SKM-1 (cell line): ENCODE data around the gene FAM76A.
A peak's percentile ranks its signal among the peaks of the same experiment; 100 is the strongest.

Source experiments
- DNase-seq: peaks from one replicate; lab custom pipeline; 2025; ENCODE audit not compliant: unreplicated experiment; lab: John Stamatoyannopoulos, UW

FAM76A gene

GRCh38 chr1:27719286-27720251, 6.2 kb upstream of the FAM76A start:
- DNase-seq, result no peak

GRCh38 chr1:27724961-27725373, 794 bp upstream of the FAM76A start:
- DNase-seq, result no peak

- no peak for DNase-seq
Measured at GRCh38 chr1:27726173-27727044, 648 bp downstream of the FAM76A start.

GRCh38 chr1:27727126-27727525, 1.4 kb downstream of the FAM76A start:
- no peak for DNase-seq

- DNase-seq, result no peak
Measured at GRCh38 chr1:27736252-27736651, 10.5 kb downstream of the FAM76A start.

- DNase-seq, result no peak
Measured at GRCh38 chr1:27741121-27741520, 15.4 kb downstream of the FAM76A start.

- DNase-seq, result no peak
Measured at GRCh38 chr1:27744556-27744955, 18.8 kb downstream of the FAM76A start.

GRCh38 chr1:27745466-27745865, 19.7 kb downstream of the FAM76A start:
- DNase-seq, result no peak

- DNase-seq, result no peak
Measured at GRCh38 chr1:27752360-27752759, 26.6 kb downstream of the FAM76A start.

- no peak for DNase-seq
Measured at GRCh38 chr1:27755286-27755685, 29.5 kb downstream of the FAM76A start.

GRCh38 chr1:27755865-27756264, 30.1 kb downstream of the FAM76A start:
- no peak for DNase-seq

GRCh38 chr1:27759236-27759635, 33.5 kb downstream of the FAM76A start:
- DNase-seq, result no peak

- no peak for DNase-seq
Measured at GRCh38 chr1:27760426-27760825, 34.7 kb downstream of the FAM76A start.

GRCh38 chr1:27762033-27762432, 36.3 kb downstream of the FAM76A start:
- DNase-seq, result no peak

GRCh38 chr1:27763358-27763757, 37.6 kb downstream of the FAM76A start:
- no peak for DNase-seq

GRCh38 chr1:27770293-27770830, 44.6 kb downstream of the FAM76A start:
- DNase-seq, result no peak

GRCh38 chr1:27772036-27772931, 46.5 kb downstream of the FAM76A start:
- no peak for DNase-seq

GRCh38 chr1:27772932-27773825, 47.4 kb downstream of the FAM76A start, which contains the start of gene STX12:
Gene STX12, plus strand, starts transcription at chr1:27773219. Its CDS starts 89 bp downstream, at chr1:27773308.
- peak; percentile 93 for DNase-seq

GRCh38 chr1:27773826-27774445, 48.2 kb downstream of the FAM76A start:
- peak; percentile 34 for DNase-seq
